Heart left ventricle (tissue), 13 donors: ENCODE measurements around the gene DOHH.

Experiments
- POLR2A ChIP-seq, 2 donors: fragments of 450-650 bp; IDR thresholded peaks; one replicate each; pipeline ENCODE4 v1.6.1; 2017; ENCODE audit warnings: antibody characterized with exemption in 2 of 2, mild to moderate bottlenecking in 2 of 2, moderate library complexity in 2 of 2
- TF ChIP-seq, protein P1 (sequence below), 12 donors: fragments of 200-600 bp; sonication (generic) in 4 of 12; IDR thresholded peaks; one replicate each; pipeline versions ENCODE4 v1.5.0 to v1.8.0; 2018 to 2022; ENCODE audit warnings: antibody characterized with exemption in 12 of 12, mild to moderate bottlenecking in 5 of 12
- donor health status: ischemic (EF 13 %, LVEDD 7.1; RV severe dilation, severe dysfunction).
- donor health status: DM: no; HTN: yes; CAD: no.
- donor health status: DM: no; HTN: no; CAD: no.
- donor health status: ischemic (EF 25% LVEDD 6.9; RV normal size, moderate dysfunction).
- donor health status: ischemic (EF 25% LVEDD 5.7; RV mildly dilated, moderate dysfunction).
- donor health status: ischemic (EF 35%, LVEDD 5.7; RV mildly dilated, moderate dysfunction).
- donor health status: nonischemic (EF 11% LVEDD 7.7; RV severe dilation, severe dysfunction).
- donor health status: DM: yes; HTN: yes; CAD: no.
- donor health status: PGD.
- donor health status: ischemic (EF 29% LVEDD 5.4; RV normal size, mild dysfunction).
- donor health status: nonischemic (EF 23%, LVEDD 6.1; RV moderate dilation, normal function).

DNA sequence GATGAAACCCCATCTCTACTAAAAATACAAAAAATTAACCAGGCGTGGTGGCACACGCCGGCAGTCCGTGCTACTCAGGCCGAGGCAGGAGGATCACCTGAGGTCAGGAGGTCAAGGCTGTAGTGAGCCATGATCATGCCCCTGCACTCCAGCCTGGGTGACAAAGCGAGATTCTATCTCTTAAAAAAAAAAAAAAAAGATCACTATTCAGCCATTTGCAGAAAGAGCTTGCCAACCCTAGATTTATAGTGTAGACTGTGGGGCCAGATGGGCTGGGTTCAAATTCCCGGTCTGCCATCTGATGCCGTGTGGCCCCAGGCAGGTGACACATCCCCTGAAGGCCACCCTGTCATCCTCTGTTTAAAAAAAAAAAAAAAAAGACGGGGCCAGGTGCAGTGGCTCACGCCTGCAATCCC, 49.0 kb downstream of the DOHH start:
- TF ChIP-seq, protein P1, sequence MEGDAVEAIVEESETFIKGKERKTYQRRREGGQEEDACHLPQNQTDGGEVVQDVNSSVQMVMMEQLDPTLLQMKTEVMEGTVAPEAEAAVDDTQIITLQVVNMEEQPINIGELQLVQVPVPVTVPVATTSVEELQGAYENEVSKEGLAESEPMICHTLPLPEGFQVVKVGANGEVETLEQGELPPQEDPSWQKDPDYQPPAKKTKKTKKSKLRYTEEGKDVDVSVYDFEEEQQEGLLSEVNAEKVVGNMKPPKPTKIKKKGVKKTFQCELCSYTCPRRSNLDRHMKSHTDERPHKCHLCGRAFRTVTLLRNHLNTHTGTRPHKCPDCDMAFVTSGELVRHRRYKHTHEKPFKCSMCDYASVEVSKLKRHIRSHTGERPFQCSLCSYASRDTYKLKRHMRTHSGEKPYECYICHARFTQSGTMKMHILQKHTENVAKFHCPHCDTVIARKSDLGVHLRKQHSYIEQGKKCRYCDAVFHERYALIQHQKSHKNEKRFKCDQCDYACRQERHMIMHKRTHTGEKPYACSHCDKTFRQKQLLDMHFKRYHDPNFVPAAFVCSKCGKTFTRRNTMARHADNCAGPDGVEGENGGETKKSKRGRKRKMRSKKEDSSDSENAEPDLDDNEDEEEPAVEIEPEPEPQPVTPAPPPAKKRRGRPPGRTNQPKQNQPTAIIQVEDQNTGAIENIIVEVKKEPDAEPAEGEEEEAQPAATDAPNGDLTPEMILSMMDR (IDR thresholded peaks at IDR 0.05), result no peak
- TF ChIP-seq POLR2A (IDR thresholded peaks at IDR 0.05), result no peak
